Measurements from ENCODE around the gene GLP1R.

GLP1R gene

GRCh38 chr6:39068391-39068790, 19.8 kb downstream of the GLP1R start:
- Histone ChIP-seq H3K27me3 (ENCODE audit: insufficient read depth, low read length, poor library complexity, severe bottlenecking) (no peaks in the 10 kb centered on the region), H3K36me3 (ENCODE audit: insufficient read depth, low read length) (no peaks in the 10 kb centered on the region), H4K20me1 (ENCODE audit: insufficient read depth, low read length, poor library complexity, severe bottlenecking) (no peaks in the 10 kb centered on the region), H3K9me3 (ENCODE audit: insufficient read depth, low read depth, low read length) (no peaks in the 10 kb centered on the region), H3F3A (ENCODE audit: low read depth) (no peaks in the 10 kb centered on the region), H3K9me2 (replicated peaks; ENCODE audit: low read depth, low read length) (no peaks in the 10 kb centered on the region), H3K4me3 (ENCODE audit: low read length, poor library complexity, severe bottlenecking) (no peak overlapping the region), H3K4me2 (ENCODE audit: low read depth, low read length, poor library complexity, severe bottlenecking) (no peak overlapping the region), H2AFZ (ENCODE audit: low read length) (no peak overlapping the region), H3K79me2 (ENCODE audit: insufficient read depth, low read length) (no peaks in the 10 kb centered on the region), H3K9ac (ENCODE audit: low read depth, low read length, poor library complexity, severe bottlenecking) (no peak overlapping the region), H3K4me1 (ENCODE audit: insufficient read depth, low read length, poor library complexity, severe bottlenecking) (no peaks in the 10 kb centered on the region)
- TF ChIP-seq EZH2phosphoT487 (IDR thresholded peaks at IDR 0.05; ENCODE audit: borderline replicate concordance) = no peak
- TF ChIP-seq, protein P1, sequence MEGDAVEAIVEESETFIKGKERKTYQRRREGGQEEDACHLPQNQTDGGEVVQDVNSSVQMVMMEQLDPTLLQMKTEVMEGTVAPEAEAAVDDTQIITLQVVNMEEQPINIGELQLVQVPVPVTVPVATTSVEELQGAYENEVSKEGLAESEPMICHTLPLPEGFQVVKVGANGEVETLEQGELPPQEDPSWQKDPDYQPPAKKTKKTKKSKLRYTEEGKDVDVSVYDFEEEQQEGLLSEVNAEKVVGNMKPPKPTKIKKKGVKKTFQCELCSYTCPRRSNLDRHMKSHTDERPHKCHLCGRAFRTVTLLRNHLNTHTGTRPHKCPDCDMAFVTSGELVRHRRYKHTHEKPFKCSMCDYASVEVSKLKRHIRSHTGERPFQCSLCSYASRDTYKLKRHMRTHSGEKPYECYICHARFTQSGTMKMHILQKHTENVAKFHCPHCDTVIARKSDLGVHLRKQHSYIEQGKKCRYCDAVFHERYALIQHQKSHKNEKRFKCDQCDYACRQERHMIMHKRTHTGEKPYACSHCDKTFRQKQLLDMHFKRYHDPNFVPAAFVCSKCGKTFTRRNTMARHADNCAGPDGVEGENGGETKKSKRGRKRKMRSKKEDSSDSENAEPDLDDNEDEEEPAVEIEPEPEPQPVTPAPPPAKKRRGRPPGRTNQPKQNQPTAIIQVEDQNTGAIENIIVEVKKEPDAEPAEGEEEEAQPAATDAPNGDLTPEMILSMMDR (conservative IDR thresholded peaks at IDR 0.05; ENCODE audit: low read length) = no peak

- no peak overlapping the region for H3K4me3 ChIP-seq (ENCODE audit: low read length, poor library complexity, severe bottlenecking)
- no peaks in the 10 kb centered on the region for H3K27me3 ChIP-seq (ENCODE audit: insufficient read depth, low read length, poor library complexity, severe bottlenecking)
- H3K4me2 ChIP-seq (ENCODE audit: low read depth, low read length, poor library complexity, severe bottlenecking) = no peak overlapping the region
- no peaks in the 10 kb centered on the region for H4K20me1 ChIP-seq (ENCODE audit: insufficient read depth, low read length, poor library complexity, severe bottlenecking)
- peaks cover 3% of the 10 kb centered on the region for H3K4me1 ChIP-seq (ENCODE audit: insufficient read depth, low read length, poor library complexity, severe bottlenecking)
- no peaks in the 10 kb centered on the region for H3K9me2 ChIP-seq (replicated peaks; ENCODE audit: low read depth, low read length)
- H3K9me3 ChIP-seq (ENCODE audit: insufficient read depth, low read depth, low read length) = no peaks in the 10 kb centered on the region
- H3F3A ChIP-seq (ENCODE audit: low read depth) = no peaks in the 10 kb centered on the region
- H3K79me2 ChIP-seq (ENCODE audit: insufficient read depth, low read length) = no peaks in the 10 kb centered on the region
- H2AFZ ChIP-seq (ENCODE audit: low read length) = no peak overlapping the region
- TF ChIP-seq, protein P1 (conservative IDR thresholded peaks at IDR 0.05; ENCODE audit: low read length) = no peak
- no peak for TF ChIP-seq EZH2phosphoT487 (IDR thresholded peaks at IDR 0.05; ENCODE audit: borderline replicate concordance)
- no peaks in the 10 kb centered on the region for H3K36me3 ChIP-seq (ENCODE audit: insufficient read depth, low read length)
- no peak overlapping the region for H3K9ac ChIP-seq (ENCODE audit: low read depth, low read length, poor library complexity, severe bottlenecking)
Measured at GRCh38 chr6:39072830-39073229, 24.2 kb downstream of the GLP1R start.

GRCh38 chr6:39073471-39074355, 25.1 kb downstream of the GLP1R start:
- peaks cover 3% of the 10 kb centered on the region for H3K4me1 ChIP-seq (ENCODE audit: insufficient read depth, low read length, poor library complexity, severe bottlenecking)
- H3K9me2 ChIP-seq (replicated peaks; ENCODE audit: low read depth, low read length) = no peaks in the 10 kb centered on the region
- no peaks in the 10 kb centered on the region for H3K36me3 ChIP-seq (ENCODE audit: insufficient read depth, low read length)
- H3K4me3 ChIP-seq (ENCODE audit: low read length, poor library complexity, severe bottlenecking) = no peak overlapping the region
- H3K9me3 ChIP-seq (ENCODE audit: insufficient read depth, low read depth, low read length) = no peaks in the 10 kb centered on the region
- H4K20me1 ChIP-seq (ENCODE audit: insufficient read depth, low read length, poor library complexity, severe bottlenecking) = no peaks in the 10 kb centered on the region
- no peak overlapping the region for H3K9ac ChIP-seq (ENCODE audit: low read depth, low read length, poor library complexity, severe bottlenecking)
- H3K27me3 ChIP-seq (ENCODE audit: insufficient read depth, low read length, poor library complexity, severe bottlenecking) = no peaks in the 10 kb centered on the region
- TF ChIP-seq, protein P1 (conservative IDR thresholded peaks at IDR 0.05; ENCODE audit: low read length) = no peak
- TF ChIP-seq EZH2phosphoT487 (IDR thresholded peaks at IDR 0.05; ENCODE audit: borderline replicate concordance) = no peak
- H2AFZ ChIP-seq (ENCODE audit: low read length) = no peak overlapping the region
- no peak overlapping the region for H3K4me2 ChIP-seq (ENCODE audit: low read depth, low read length, poor library complexity, severe bottlenecking)
- no peaks in the 10 kb centered on the region for H3K79me2 ChIP-seq (ENCODE audit: insufficient read depth, low read length)
- H3F3A ChIP-seq (ENCODE audit: low read depth) = no peaks in the 10 kb centered on the region

All from Loucy (cell line).